OCI-LY7 (cell line): ENCODE measurements around the gene ACVR2A. TPM values are rescaled to one million over a fixed set of nuclear protein-coding genes. Genes with fewer than 3 reads are reported as not detected.
A peak's percentile ranks its signal among the peaks of the same experiment; 100 is the strongest.

Experiments
- Bru-seq: library from RNA; stranded (reverse); fragments of 400-500 nt; gene quantifications from one replicate; lab custom pipeline; 2021; lab: Mats Ljungman, UMichigan
- BruChase-seq, 2 experiments: library from RNA; stranded (reverse); fragments of 400-500 nt; gene quantifications; one replicate each; lab custom pipeline; 2021; lab: Mats Ljungman, UMichigan
- BruUV-seq: library from RNA; stranded (reverse); fragments of 400-500 nt; replicated peaks from 2 replicates; lab custom pipeline; 2021; lab: Mats Ljungman, UMichigan
- CTCF ChIA-PET: fragments of 300-600 bp; sonication (Branson Sonifier 250); formaldehyde crosslinking; loops from one replicate; lab custom pipeline; 2022; ENCODE audit warnings: antibody characterized with exemption; ENCODE audit not compliant: unreplicated experiment; lab: Charles Lee
- POLR2A ChIA-PET: fragments of 300-600 bp; sonication (Branson Sonifier 250); formaldehyde crosslinking; loops from one replicate; lab custom pipeline; 2022; ENCODE audit warnings: antibody characterized with exemption; lab: Charles Lee
- DNase-seq: peaks from one replicate; pipeline ENCODE4 v3.0.0-alpha.2; 2015; ENCODE audit warnings: low spot score
- H2AFZ ChIP-seq: fragments of 200-600 bp; sonication (generic), shearing (Covaris generic); 2 replicates; pipeline ENCODE4 v1.6.1; 2014; ENCODE audit warnings: mild to moderate bottlenecking, antibody characterized with exemption, low read length, moderate library complexity
- H3K27ac ChIP-seq: fragments of 200-600 bp; sonication (generic); 2 replicates; pipeline ENCODE4 v1.5.1; 2014; ENCODE audit warnings: mixed run types, low read depth, mild to moderate bottlenecking, moderate library complexity, low read length, inconsistent platforms; ENCODE audit not compliant: poor library complexity, severe bottlenecking
- H3K36me3 ChIP-seq: fragments of 200-600 bp; sonication (generic); 2 replicates; pipeline ENCODE4 v1.6.1; 2014; ENCODE audit warnings: mild to moderate bottlenecking, antibody characterized with exemption, low read length, moderate library complexity, mixed read lengths; ENCODE audit not compliant: insufficient read depth
- H3K4me1 ChIP-seq: fragments of 200-600 bp; sonication (generic); 2 replicates; pipeline ENCODE4 v1.5.1; 2014; ENCODE audit warnings: mild to moderate bottlenecking, low read length; ENCODE audit not compliant: insufficient read depth, poor library complexity, severe bottlenecking
- H3K4me2 ChIP-seq: fragments of 200-600 bp; sonication (generic); 2 replicates; pipeline ENCODE4 v1.6.1; 2014; ENCODE audit warnings: mild to moderate bottlenecking, low read length
- H3K4me3 ChIP-seq: fragments of 200-600 bp; sonication (generic); 2 replicates; pipeline ENCODE4 v1.5.1; 2014; ENCODE audit warnings: mild to moderate bottlenecking, low read depth, low read length; ENCODE audit not compliant: poor library complexity, severe bottlenecking
- H3K79me2 ChIP-seq: fragments of 200-600 bp; sonication (generic); 2 replicates; pipeline ENCODE4 v1.6.1; 2016; ENCODE audit warnings: low read depth, mild to moderate bottlenecking, low read length, moderate library complexity, mixed read lengths; ENCODE audit not compliant: insufficient read depth
- H3K9me2 ChIP-seq: fragments of 200-600 bp; sonication (generic); 2 replicates; pipeline ENCODE4 v1.6.1; 2016; ENCODE audit warnings: mild to moderate bottlenecking, low read length, mixed read lengths; ENCODE audit not compliant: insufficient read depth
- H3K9me3 ChIP-seq: fragments of 200-600 bp; sonication (generic); 2 replicates; pipeline ENCODE4 v1.6.1; 2014; ENCODE audit warnings: mild to moderate bottlenecking, mixed run types, low read length, mixed read lengths
- H4K20me1 ChIP-seq: fragments of 200-600 bp; sonication (generic); 2 replicates; pipeline ENCODE4 v1.6.1; 2014; ENCODE audit warnings: mild to moderate bottlenecking, antibody characterized with exemption, low read length, moderate library complexity, mixed read lengths; ENCODE audit not compliant: insufficient read depth
- EZH2phosphoT487 ChIP-seq: fragments of 200-600 bp; sonication (generic); IDR thresholded peaks from 2 replicates; pipeline ENCODE4 v1.6.1; 2018; ENCODE audit warnings: low read depth, borderline replicate concordance, mild to moderate bottlenecking, mixed run types, antibody characterized with exemption, low read length, moderate library complexity, mixed read lengths
- intact Hi-C: fragments of 100-400 bp; cut with micrococcal nuclease; formaldehyde crosslinking; loops from one replicate; pipeline ENCODE4 v1.10.0; 2022; ENCODE audit not compliant: unreplicated experiment
- long read RNA-seq: library from polyadenylated mRNA; stranded (forward); transcript quantifications from one replicate; pipeline ENCODE4 v2.0.0, GENCODE V29; 2022
- total RNA-seq, 2 experiments: library from RNA; depleted of rRNA in 1 of 2; stranded (reverse); fragments of >200 nt in 1 of 2; shearing (Covaris generic) in 1 of 2; gene quantifications; 2 replicates each; pipeline ENCODE4 v1.2.3, GENCODE V29; 2014 to 2022
- TF ChIP-seq, protein P1 (sequence below): fragments of 200-600 bp; sonication (generic); conservative IDR thresholded peaks from 2 replicates; pipeline ENCODE4 v1.5.1; 2014; ENCODE audit warnings: mild to moderate bottlenecking, antibody characterized with exemption, low read length, moderate library complexity, mixed read lengths

The ACVR2A gene
- total RNA-seq (2014; rRNA removed; shearing (Covaris generic)) = 1.5 and 4.0 TPM in 2 replicates
- total RNA-seq (2022) = 2.1 and 2.5 TPM in 2 replicates
- percentile 47 among the genes with signal in this experiment for Bru-seq, nascent RNA
- BruChase-seq, experiment 1, labeled RNA remaining after a 6-hour chase = percentile 33 among the genes with signal in this experiment
- percentile 42 among the genes with signal in this experiment for BruChase-seq, experiment 2, labeled RNA remaining after a 2-hour chase
- long read RNA-seq = 0 reads

DNA sequence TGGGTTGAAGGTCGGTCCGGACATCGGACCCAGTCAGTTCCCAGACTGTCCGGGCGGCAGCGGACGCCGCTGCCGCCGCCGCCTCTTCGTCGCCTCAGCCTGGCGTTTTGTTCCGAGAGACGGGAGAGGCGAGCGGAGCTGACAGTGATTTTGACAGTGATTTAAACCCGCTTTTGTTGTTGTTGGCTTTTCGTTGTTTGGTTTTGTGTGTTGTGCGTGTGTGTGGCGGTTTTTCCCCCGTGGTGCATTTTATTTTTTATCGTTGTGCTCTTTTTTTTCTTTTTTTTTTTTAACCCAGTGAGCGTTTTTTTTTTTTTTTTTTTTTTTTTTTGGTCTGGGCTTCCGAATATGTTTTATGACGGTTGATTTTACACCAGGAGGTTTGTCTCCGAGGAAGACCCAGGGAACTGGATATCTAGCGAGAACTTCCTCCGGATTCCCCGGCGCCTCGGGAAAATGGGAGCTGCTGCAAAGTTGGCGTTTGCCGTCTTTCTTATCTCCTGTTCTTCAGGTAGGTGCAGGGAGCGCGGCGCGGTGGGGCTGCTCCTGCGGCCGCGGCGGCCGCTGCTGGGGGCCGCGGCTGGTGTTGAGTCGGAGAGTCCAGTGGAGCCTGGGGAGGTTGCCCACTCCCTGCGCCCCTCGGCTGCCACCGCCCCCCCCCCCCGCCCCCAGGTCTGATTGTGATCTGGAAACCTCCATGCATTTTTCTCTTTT lies at the start of gene ACVR2A:
TSS of gene ACVR2A (plus strand) at position 333 of the 714 bp plus-strand sequence. CDS start at position 457, 124 bp downstream.
- Histone ChIP-seq H3K4me3 (peak within 1 kb of the TSS; percentile 70), H3K9me2 (no peaks in the 10 kb centered on the region), H3K27ac (no peak within 1 kb of the TSS), H3K9me3 (no peaks in the 10 kb centered on the region), H4K20me1 (no peaks in the 10 kb centered on the region; the same call in 1 of the 2 replicates), H3K4me2 (peak within 1 kb of the TSS; percentile 94), H2AFZ (peak within 1 kb of the TSS; percentile 78), H3K36me3 (no peaks in the 10 kb centered on the region), H3K79me2 (no peaks in the 10 kb centered on the region), H3K4me1 (peaks cover 11% of the 10 kb centered on the region)
- no peak for TF ChIP-seq EZH2phosphoT487
- TF ChIP-seq, protein P1, sequence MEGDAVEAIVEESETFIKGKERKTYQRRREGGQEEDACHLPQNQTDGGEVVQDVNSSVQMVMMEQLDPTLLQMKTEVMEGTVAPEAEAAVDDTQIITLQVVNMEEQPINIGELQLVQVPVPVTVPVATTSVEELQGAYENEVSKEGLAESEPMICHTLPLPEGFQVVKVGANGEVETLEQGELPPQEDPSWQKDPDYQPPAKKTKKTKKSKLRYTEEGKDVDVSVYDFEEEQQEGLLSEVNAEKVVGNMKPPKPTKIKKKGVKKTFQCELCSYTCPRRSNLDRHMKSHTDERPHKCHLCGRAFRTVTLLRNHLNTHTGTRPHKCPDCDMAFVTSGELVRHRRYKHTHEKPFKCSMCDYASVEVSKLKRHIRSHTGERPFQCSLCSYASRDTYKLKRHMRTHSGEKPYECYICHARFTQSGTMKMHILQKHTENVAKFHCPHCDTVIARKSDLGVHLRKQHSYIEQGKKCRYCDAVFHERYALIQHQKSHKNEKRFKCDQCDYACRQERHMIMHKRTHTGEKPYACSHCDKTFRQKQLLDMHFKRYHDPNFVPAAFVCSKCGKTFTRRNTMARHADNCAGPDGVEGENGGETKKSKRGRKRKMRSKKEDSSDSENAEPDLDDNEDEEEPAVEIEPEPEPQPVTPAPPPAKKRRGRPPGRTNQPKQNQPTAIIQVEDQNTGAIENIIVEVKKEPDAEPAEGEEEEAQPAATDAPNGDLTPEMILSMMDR = no peak
- POLR2A ChIA-PET = interaction anchor here (0.6 to 1.6 kb wide), 5 partner anchors 11 to 1190 kb away, joined by 3 to 5 read pairs (median 3); no protein-coding TSS in a partner anchor
- DNase-seq = peak; percentile 64
- BruUV-seq = no TSS peak
- intact Hi-C loops = no loop called here
- CTCF ChIA-PET = no interaction called here

DNA sequence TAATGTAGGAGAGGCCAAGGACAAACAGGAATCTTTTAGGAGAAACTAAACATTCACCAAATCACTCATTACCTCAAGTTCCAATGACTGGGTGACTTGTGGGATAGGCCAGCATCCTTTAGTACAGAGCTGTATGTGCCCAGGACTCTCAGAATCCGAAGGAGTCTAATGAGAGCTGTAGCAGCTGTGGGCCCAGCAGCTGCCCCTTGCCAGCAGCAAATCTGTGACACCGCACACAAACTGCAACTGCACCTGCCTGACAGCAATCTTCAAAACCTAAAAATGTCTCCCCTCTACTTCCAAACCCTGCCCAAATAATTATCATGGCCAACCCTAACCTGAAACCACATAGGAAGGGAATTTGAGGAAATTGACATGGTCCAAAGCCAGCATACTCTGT lies 44.5 kb upstream of the ACVR2A start:
- CTCF ChIA-PET = no interaction called here
- Histone ChIP-seq H3K27ac (no peak overlapping the region), H3K9me3 (no peaks in the 10 kb centered on the region), H3K4me3 (no peak overlapping the region), H3K4me2 (no peak overlapping the region), H4K20me1 (no peaks in the 10 kb centered on the region), H3K4me1 (no peaks in the 10 kb centered on the region), H2AFZ (no peak overlapping the region), H3K79me2 (no peaks in the 10 kb centered on the region), H3K9me2 (no peaks in the 10 kb centered on the region), H3K36me3 (no peaks in the 10 kb centered on the region)
- BruUV-seq = no TSS peak
- no peak for DNase-seq
- POLR2A ChIA-PET = no interaction called here
- TF ChIP-seq, protein P1 = no peak
- no peak for TF ChIP-seq EZH2phosphoT487
- intact Hi-C loops = no loop called here

DNA sequence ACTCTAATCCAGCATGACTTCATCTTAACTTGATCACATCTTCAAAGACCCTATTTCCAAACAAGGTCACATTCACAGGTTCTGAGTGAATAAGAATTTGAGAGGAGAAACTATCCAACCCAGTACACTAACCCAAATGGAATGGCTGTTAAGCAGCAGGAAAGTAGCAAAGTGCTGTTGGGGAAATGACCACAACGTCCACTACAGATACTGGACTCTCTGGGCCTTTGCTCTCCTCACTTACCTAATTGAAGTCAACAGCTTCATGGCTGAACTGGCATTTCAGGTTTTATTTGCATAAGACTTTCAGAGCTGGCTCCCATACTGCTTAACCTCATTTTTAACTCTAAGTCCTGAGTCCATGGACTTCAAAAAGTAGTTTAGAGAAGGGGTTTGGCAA lies 38.0 kb upstream of the ACVR2A start:
- CTCF ChIA-PET = no interaction called here
- Histone ChIP-seq H4K20me1 (no peaks in the 10 kb centered on the region), H2AFZ (no peak overlapping the region), H3K9me2 (no peaks in the 10 kb centered on the region), H3K4me3 (no peak overlapping the region), H3K79me2 (no peaks in the 10 kb centered on the region), H3K36me3 (no peaks in the 10 kb centered on the region), H3K4me1 (no peaks in the 10 kb centered on the region), H3K4me2 (no peak overlapping the region), H3K27ac (no peak overlapping the region), H3K9me3 (no peaks in the 10 kb centered on the region)
- POLR2A ChIA-PET = no interaction called here
- DNase-seq = no peak
- BruUV-seq = no TSS peak
- TF ChIP-seq, protein P1 = no peak
- no peak for TF ChIP-seq EZH2phosphoT487
- intact Hi-C loops = no loop called here
